ENCODE data around the gene KIF23.

GRCh38 chr15:69463182-69463756 lies 49.1 kb downstream of the KIF23 start:
- TF ChIP-seq CEBPB (IDR thresholded peaks at IDR 0.05; ENCODE audit: low read depth) (no peak), POLR2A (IDR thresholded peaks at IDR 0.05; ENCODE audit: borderline replicate concordance, extremely low read depth, insufficient read depth, insufficient read length) (no peak), REST (IDR thresholded peaks at IDR 0.05; ENCODE audit: low read depth) (no peak), EZH2 (IDR thresholded peaks at IDR 0.05) (no peak), POLR2AphosphoS5 (IDR thresholded peaks at IDR 0.05; ENCODE audit: low read depth, low read length) (no peak), CTCF (IDR thresholded peaks at IDR 0.05 in 2 of 3, conservative IDR thresholded peaks at IDR 0.05 in 1 of 3; ENCODE audit: borderline replicate concordance in 1 of 3, insufficient read depth in 1 of 3, low read depth in 2 of 3, low read length in 2 of 3) (no peak), MAX (IDR thresholded peaks at IDR 0.05) (no peak), ZBTB33 (IDR thresholded peaks at IDR 0.05; ENCODE audit: extremely low read depth, insufficient replicate concordance, low read length) (no peak), ZNF274 (IDR thresholded peaks at IDR 0.05; ENCODE audit: low read depth, low read length) (no peak), JUND (IDR thresholded peaks at IDR 0.05) (no peak), SP1 (IDR thresholded peaks at IDR 0.05; ENCODE audit: low read depth) (no peak), EGR1 (IDR thresholded peaks at IDR 0.05; ENCODE audit: low read depth) (no peak), YY1 (IDR thresholded peaks at IDR 0.05; ENCODE audit: extremely low read depth, insufficient replicate concordance, low read depth, low read length) (no peak), SIN3A (IDR thresholded peaks at IDR 0.05; ENCODE audit: low read depth) (no peak)

Measured in HCT116 (cell line).